Left ventricle myocardium superior (tissue), 1 donor: ENCODE results near the gene HMGXB3. TPM values are rescaled to one million over a fixed set of nuclear protein-coding genes. Genes with fewer than 3 reads are reported as not detected.
"Not testable (repeated sequence)": the region's sequence is repeated elsewhere in the genome, so short reads cannot be mapped to it uniquely, and the experiment has no call there.

Source experiments
- ATAC-seq: fragments of 200-7000 bp; cut with Tn5 transposase; one replicate; pipeline ENCODE4 v1.9.1; 2020; ENCODE audit warnings: mild to moderate bottlenecking, moderate library complexity
- DNase-seq: peaks from one replicate; pipeline ENCODE4 v3.0.0-alpha.2; 2020
- intact Hi-C: fragments of 100-400 bp; cut with micrococcal nuclease; formaldehyde crosslinking; loops from one replicate; pipeline ENCODE4 v1.11.0; 2022
- total RNA-seq: library from RNA; stranded (reverse); fragmentation: NEBNext Ultra II Directional; extraction: Animal tissue kit (Norgen Biotek cat#: 25700); gene quantifications from one replicate; pipeline ENCODE4 v1.2.1, GENCODE V29; 2021
- donor health status: DM: no; HTN: yes; CAD: no; lungs with severe emphysema.

HMGXB3 gene
- total RNA-seq, 1 donor from 2014 or later: 14.2 TPM

GRCh38 chr5:150044329-150044681 is 43.8 kb downstream of the HMGXB3 start:
- no peak for DNase-seq
- intact Hi-C loops: no loop called here
- ATAC-seq: peak; percentile 8

DNA sequence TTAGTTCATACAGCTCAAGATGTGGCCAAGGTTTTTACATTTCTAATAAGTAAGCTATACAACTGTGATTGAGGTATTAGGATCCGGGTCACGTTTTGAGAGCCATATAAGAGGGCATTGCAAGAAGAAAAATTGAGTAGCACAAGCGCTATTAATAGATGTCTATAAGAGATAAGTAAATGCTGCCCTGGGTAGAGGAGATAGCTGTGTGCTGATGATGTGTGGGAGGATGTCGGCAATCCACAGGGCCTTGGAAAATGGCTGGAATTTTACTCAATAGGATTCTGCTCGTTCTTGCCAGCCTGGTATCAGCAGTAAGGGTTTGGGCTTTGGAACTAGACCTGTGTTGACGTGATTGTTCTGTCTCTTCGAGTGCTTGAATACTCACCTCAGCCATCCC is 44.2 kb downstream of the HMGXB3 start:
- ATAC-seq (peak; percentile 8), DNase-seq (no peak)
- intact Hi-C loops: no loop called here

- ATAC-seq (no peak), DNase-seq (no peak)
- intact Hi-C loops: no loop called here
Measured at GRCh38 chr5:150045549-150045948, 45.0 kb downstream of the HMGXB3 start.

DNA sequence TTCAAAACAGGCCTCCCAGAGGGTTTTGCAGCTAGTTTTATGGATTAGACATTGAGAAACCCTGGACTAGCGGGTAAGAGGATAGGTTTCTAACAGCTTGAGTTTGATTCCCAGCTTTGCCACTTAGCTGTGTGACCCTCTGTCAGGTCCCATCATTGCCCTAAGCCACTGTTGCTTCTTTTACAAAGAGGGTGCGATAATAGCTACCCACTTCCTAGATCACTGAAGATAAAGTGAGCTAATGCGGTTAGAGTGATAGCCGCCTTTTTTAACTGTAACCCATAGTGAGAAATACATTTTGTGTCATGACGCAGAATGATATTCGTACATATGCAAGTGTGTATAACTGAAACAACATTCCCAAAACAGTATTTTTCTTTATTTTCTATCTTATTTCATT is 45.5 kb downstream of the HMGXB3 start:
- intact Hi-C loops: no loop called here
- ATAC-seq (no peak), DNase-seq (no peak)

GRCh38 chr5:150050172-150050811 is 49.8 kb downstream of the HMGXB3 start:
- ATAC-seq, intact Hi-C loops, DNase-seq: not testable (repeated sequence)

GRCh38 chr5:150051657-150052195 is 51.2 kb downstream of the HMGXB3 start:
- intact Hi-C loops: no loop called here
- ATAC-seq: no peak
- DNase-seq: no peak

- no peak for DNase-seq
- intact Hi-C loops: no loop called here
- no peak for ATAC-seq
Measured at GRCh38 chr5:150052226-150052955, 51.9 kb downstream of the HMGXB3 start.

GRCh38 chr5:150052956-150053712 is 52.6 kb downstream of the HMGXB3 start:
- intact Hi-C loops: no loop called here
- ATAC-seq (no peak), DNase-seq (no peak)

DNA sequence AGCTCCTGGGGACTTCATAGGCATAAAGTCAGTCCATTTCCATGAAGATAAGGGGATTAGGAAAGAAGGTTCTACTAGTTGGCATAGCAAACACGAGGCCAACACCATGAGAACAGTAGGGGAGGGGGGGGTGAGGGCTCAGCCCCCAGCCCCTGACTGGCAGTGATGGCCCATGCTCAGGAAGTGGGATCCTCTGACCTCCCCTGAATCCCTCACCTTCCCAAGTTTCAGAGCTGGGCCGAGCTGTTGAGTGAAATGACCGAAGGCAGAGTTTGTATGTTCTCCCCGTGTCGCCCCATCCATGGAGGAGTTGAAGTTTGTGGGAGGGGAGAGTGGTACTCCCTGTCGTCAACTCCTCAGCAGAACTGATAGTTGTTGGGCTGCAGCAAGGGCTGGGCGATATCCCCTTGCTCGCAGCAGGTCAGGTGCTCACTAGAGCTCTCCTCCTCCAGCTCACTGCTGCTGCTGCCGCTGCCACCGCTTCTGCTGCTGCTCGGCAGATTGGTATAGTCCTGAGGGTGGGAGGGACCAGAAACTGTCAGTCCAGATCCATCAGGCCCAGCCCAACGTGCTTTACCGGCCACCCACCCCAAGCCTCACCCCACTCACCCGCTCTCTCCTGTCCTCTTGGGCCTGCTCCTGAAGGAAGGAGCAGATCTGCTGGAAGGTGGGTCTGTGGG is 53.3 kb downstream of the HMGXB3 start:
- no peak for ATAC-seq
- no peak for DNase-seq

DNA sequence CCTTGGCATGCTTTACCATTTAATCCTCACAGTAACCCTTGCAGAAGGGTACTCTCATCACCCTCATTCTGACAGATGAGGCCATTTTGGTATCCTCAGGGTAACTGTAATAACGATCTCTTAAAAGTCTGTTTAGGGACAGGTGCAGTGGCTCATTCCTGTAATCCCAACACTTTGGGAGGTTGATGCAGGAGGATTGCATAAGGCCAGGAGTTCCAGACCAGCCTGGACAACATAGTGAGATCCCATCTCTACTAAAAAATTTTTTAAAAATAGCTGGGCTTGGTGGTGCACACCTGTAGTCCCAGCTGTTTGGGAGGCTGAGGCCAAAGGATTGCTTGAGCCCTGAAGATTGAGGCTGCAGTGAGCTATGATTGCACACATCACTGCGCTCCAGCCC is 54.0 kb downstream of the HMGXB3 start:
- ATAC-seq (no peak), DNase-seq (no peak)
- intact Hi-C loops: no loop called here

More for the DNA sequence above, 53.3 kb downstream of the HMGXB3 start:
- intact Hi-C loops: no loop called here

DNA sequence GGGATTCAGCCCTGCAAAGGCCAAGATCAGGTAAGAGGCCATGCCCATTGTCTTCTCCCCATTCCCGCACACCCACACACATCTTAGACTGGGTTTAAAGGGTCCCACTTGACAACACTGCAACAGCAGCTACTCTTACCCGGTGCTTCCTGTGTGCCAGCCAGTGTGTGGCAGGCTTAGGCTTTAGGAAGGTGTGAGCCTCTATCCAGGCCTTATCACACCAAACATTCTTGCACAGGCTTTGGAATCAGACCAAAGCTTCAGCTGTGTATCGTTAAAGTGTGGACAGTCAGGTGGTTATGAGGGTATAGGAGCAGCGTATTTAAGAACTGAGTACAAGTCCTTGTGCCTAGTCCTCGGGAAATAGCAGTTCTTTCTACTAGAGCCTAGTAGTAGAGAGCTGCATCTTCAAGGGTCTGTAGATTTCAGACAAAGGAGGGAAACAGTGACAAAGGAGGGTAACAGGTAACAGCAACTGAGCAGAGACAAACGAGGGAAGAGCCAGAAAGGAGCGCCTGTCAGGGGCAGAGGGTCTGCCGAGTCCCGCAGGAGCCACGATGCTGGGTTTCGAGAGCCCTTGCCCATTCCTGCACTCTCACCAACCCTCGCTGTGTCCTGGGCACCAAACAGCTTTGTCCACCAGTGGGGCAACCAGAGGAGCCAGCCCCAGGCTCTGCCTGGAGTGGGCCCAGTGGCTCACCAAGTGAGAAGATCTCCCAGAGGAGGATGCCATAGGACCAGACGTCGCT is 55.0 kb downstream of the HMGXB3 start:
- intact Hi-C loops: no loop called here
- peak; percentile 49 for ATAC-seq

GRCh38 chr5:150056075-150056443 is 55.5 kb downstream of the HMGXB3 start:
- DNase-seq (no peak), ATAC-seq (no peak)
- intact Hi-C loops: no loop called here

More for the DNA sequence above, 55.0 kb downstream of the HMGXB3 start:
- no peak for DNase-seq

DNA sequence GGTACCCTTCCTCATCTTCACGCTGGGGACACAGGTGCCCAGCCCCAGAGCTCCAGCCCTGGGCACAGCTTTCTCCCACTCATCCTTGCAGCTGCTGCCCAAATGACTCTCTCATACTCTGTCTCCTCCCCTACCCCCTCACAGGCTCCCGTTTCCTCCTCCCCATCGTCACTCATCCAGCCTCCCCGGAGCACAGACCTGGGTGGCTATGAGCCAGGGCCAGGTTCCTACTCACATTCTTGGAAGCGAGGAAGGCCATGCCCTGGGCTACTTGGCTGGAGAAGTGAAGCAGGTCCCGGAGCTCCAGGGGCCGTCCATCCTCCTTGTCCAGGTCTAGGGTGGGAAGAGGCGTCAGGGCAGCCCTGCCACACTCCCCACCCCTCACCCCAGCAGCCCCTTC is 56.5 kb downstream of the HMGXB3 start:
- intact Hi-C loops: no loop called here
- ATAC-seq: no peak

DNA sequence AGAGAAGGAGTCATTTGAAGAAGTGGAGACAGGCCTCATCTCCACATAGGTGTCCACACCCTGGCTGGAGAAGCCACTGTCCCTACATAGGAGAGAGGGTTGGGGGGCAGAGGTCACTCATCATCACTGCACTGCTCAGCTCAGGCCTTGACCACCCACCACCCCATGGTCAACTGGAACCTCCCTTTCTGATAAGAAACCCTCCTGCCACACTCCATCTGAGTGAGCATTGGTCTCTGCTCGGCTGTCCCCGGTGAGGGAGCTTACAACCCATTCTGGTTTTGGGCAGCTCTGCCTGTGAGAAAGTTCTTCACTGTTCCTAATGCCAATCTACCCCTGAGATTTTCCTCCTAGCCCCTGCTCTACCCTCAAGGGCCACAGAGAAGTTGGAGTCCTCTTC is 57.0 kb downstream of the HMGXB3 start:
- no peak for ATAC-seq
- intact Hi-C loops: no loop called here
- no peak for DNase-seq

More for the DNA sequence above, 56.5 kb downstream of the HMGXB3 start:
- no peak for DNase-seq

DNA sequence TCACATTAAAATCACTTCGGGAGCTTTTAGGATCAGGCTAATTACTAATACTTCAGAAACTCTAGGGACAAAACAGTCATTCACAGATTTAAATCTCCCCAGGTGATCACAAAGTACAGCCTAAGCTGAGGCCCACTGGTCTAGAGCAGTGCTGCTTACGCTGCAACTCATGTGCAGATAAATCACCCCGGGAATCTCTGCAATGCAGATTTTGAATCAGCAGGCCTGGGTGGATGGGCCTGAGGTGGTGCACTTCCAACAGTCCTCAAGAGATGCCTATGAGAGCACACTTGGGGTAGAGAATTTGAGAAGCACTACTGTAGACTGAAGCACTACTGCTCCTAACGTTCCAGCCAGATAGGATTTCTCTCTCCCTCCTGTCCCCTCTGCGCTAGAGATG is 57.5 kb downstream of the HMGXB3 start:
- DNase-seq (no peak), ATAC-seq (no peak)
- intact Hi-C loops: no loop called here

GRCh38 chr5:150058480-150059126 is 58.1 kb downstream of the HMGXB3 start:
- intact Hi-C loops: no loop called here
- DNase-seq (no peak), ATAC-seq (peak; percentile 53)

- intact Hi-C loops: no loop called here
- ATAC-seq: no peak
- no peak for DNase-seq
Measured at GRCh38 chr5:150059623-150060022, 59.1 kb downstream of the HMGXB3 start.

- DNase-seq (no peak), ATAC-seq (no peak)
- intact Hi-C loops: no loop called here
Measured at GRCh38 chr5:150060471-150060870, 59.9 kb downstream of the HMGXB3 start.
